Occipital lobe (tissue), 2 donors: ENCODE data around the gene ASS1. TPM values are rescaled to one million over a fixed set of nuclear protein-coding genes. Genes with fewer than 3 reads are reported as not detected.

Experiments
- DNase-seq: peaks from one replicate; lab custom pipeline; 2025; lab: John Stamatoyannopoulos, UW
- total RNA-seq: library from RNA; depleted of rRNA; stranded (reverse); fragments of >200 nt; gene quantifications from one replicate; pipeline ENCODE4 v1.2.3, GENCODE V29; 2014

ASS1 gene
- total RNA-seq, 1 donor from 2014 or later: 9.8 TPM

GRCh38 chr9:130498298-130498917, 53.6 kb downstream of the ASS1 start:
- no peak for DNase-seq

GRCh38 chr9:130498918-130499698, 54.3 kb downstream of the ASS1 start:
- no peak for DNase-seq

GRCh38 chr9:130499804-130500263, 55.1 kb downstream of the ASS1 start:
- DNase-seq: no peak

GRCh38 chr9:130500340-130501180, 55.8 kb downstream of the ASS1 start:
- DNase-seq: no peak

GRCh38 chr9:130501639-130502038, 56.9 kb downstream of the ASS1 start:
- no peak for DNase-seq

- no peak for DNase-seq
Measured at GRCh38 chr9:130508218-130508617, 63.5 kb downstream of the ASS1 start.

GRCh38 chr9:130512199-130512598, 67.4 kb downstream of the ASS1 start:
- DNase-seq: no peak

GRCh38 chr9:130513078-130513477, 68.3 kb downstream of the ASS1 start:
- DNase-seq: no peak

GRCh38 chr9:130518233-130518632, 73.5 kb downstream of the ASS1 start:
- DNase-seq: no peak

GRCh38 chr9:130518943-130519799, 74.4 kb downstream of the ASS1 start:
- DNase-seq: no peak

- no peak for DNase-seq
Measured at GRCh38 chr9:130519927-130520326, 75.2 kb downstream of the ASS1 start.

GRCh38 chr9:130521715-130522114, 77.0 kb downstream of the ASS1 start:
- DNase-seq: no peak

GRCh38 chr9:130522233-130522808, 77.6 kb downstream of the ASS1 start:
- no peak for DNase-seq

GRCh38 chr9:130523921-130524320, 79.2 kb downstream of the ASS1 start:
- no peak for DNase-seq

GRCh38 chr9:130526193-130526853, 81.6 kb downstream of the ASS1 start:
- DNase-seq: no peak

- no peak for DNase-seq
Measured at GRCh38 chr9:130526854-130527650, 82.3 kb downstream of the ASS1 start.

- DNase-seq: no peak
Measured at GRCh38 chr9:130527651-130528310, 83.0 kb downstream of the ASS1 start.

GRCh38 chr9:130528674-130529073, 83.9 kb downstream of the ASS1 start:
- DNase-seq: no peak

GRCh38 chr9:130530938-130531337, 86.2 kb downstream of the ASS1 start:
- no peak for DNase-seq
